GM12875 (cell line): ENCODE results near the gene TRIM63.

Experiments
- H3K4me3 ChIP-seq: one replicate; pipeline ENCODE4 v1.5.1; 2011; ENCODE audit warnings: low read depth, low read length, control low read depth
- TF ChIP-seq, protein P1 (sequence below): IDR thresholded peaks from 2 replicates; pipeline ENCODE4 v1.5.1; 2011; ENCODE audit warnings: low read depth, mild to moderate bottlenecking, control low read depth, inconsistent platforms, low read length, moderate library complexity, borderline replicate concordance; ENCODE audit not compliant: insufficient read depth

Gene TRIM63

DNA sequence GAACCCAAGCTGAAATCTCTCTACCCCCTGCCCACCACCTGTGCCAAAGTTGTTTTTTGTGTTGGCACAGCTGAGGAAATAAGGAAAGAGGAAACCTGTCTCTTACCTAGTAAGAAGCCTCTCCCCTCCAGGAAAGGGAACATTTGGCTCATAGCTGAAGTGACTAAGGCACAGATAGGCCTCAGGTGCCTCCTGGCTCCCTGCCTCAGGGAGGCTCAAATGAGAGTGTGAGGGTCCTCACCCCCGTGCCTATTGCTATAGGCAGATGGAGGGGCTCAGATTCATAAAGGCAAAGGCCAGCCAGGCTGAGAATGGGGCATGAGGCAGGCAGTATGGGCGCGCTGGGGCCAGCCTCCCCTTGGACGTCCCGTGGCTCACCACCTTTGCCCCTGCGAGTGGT is 29.0 kb downstream of the TRIM63 start:
- H3K4me3 ChIP-seq, result no peak overlapping the region
- TF ChIP-seq, protein P1, sequence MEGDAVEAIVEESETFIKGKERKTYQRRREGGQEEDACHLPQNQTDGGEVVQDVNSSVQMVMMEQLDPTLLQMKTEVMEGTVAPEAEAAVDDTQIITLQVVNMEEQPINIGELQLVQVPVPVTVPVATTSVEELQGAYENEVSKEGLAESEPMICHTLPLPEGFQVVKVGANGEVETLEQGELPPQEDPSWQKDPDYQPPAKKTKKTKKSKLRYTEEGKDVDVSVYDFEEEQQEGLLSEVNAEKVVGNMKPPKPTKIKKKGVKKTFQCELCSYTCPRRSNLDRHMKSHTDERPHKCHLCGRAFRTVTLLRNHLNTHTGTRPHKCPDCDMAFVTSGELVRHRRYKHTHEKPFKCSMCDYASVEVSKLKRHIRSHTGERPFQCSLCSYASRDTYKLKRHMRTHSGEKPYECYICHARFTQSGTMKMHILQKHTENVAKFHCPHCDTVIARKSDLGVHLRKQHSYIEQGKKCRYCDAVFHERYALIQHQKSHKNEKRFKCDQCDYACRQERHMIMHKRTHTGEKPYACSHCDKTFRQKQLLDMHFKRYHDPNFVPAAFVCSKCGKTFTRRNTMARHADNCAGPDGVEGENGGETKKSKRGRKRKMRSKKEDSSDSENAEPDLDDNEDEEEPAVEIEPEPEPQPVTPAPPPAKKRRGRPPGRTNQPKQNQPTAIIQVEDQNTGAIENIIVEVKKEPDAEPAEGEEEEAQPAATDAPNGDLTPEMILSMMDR, result no peak

DNA sequence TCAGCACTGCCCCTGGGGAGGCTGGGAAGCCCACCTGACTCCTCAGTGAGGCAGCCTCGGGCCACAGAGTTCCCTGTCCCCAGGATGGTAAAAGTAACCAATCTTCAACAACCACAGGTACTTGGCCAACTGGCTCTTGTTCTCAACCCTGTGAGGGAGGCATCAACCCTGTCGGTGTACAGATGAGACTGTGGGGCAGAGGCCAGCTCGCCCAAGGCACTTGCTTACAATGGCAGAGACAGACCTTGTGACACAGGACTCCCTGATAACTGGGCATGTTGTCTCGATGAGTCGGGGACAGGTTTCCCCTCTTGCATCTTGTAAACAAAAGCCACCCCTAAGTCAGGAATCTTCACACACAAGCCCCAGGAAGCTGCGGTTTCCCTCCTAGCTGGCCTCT is 29.5 kb downstream of the TRIM63 start:
- TF ChIP-seq, protein P1, result no peak
- no peak overlapping the region for H3K4me3 ChIP-seq

DNA sequence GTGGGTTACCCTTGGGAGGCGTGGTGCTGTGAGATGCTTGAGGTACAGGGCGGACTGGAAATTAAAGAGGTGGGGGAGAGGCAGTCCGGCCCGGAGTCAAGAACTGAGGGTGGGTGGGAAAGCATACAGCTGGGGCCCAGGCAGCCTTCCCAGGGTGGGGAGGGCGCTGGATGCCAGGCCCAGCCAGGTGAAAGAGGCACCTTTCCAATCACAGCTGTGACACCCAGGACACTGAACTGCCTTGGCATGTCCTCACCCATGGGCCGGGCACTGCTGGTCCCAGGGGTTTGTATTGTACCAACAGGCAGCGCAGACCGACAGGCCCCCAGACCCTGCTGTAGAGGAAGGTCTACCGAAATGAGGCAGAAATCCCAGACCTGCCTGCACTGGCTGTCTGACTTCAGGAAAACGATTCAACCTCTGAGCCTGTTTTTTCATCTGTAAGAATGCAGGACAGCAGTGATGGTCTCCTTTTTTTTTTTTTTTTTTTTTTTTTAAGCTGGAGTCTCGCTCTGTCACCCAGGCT is 30.6 kb downstream of the TRIM63 start:
- TF ChIP-seq, protein P1, result no peak
- no peak overlapping the region for H3K4me3 ChIP-seq

DNA sequence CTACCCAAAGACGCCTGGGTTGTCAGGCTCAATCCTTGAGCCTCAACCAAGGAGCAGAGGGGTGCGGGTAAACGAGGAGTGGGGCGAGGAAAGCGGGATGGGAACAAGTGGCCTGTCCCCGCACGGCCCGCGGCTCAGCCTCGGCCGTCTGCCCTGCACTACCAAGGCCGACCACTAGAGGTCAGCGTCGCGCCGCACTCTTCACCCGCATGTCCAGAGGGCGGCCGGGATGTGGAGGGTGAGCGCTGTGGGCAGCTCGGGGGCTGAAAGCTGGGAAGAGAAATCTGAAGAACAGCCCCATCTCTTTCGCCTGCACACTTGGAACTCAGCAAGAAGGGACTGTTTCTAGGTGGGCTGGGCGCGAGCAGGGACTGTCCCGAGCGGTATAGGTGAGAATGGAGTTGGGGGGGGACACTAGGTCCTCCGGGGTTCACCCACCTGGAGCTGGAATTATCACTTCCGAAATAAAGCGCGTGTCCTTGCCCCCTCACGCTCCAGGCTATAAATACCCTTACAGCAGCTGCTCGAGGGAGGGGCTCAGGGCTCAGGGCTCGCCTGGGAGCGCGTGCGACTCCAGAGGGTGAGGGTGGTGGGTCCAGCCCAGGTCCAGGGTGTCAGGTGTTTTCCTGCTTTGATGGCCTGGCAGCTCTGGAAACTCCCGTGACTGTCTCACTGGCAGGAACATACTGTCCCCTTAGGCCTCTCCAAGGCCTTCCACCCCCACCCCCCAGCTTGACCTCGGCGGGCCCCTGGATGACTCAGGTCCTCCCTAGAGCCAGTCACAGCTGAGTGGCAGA is 31.3 kb downstream of the TRIM63 start:
- TF ChIP-seq, protein P1, result peak; percentile 99
- H3K4me3 ChIP-seq, result peak overlapping the region; percentile 67

DNA sequence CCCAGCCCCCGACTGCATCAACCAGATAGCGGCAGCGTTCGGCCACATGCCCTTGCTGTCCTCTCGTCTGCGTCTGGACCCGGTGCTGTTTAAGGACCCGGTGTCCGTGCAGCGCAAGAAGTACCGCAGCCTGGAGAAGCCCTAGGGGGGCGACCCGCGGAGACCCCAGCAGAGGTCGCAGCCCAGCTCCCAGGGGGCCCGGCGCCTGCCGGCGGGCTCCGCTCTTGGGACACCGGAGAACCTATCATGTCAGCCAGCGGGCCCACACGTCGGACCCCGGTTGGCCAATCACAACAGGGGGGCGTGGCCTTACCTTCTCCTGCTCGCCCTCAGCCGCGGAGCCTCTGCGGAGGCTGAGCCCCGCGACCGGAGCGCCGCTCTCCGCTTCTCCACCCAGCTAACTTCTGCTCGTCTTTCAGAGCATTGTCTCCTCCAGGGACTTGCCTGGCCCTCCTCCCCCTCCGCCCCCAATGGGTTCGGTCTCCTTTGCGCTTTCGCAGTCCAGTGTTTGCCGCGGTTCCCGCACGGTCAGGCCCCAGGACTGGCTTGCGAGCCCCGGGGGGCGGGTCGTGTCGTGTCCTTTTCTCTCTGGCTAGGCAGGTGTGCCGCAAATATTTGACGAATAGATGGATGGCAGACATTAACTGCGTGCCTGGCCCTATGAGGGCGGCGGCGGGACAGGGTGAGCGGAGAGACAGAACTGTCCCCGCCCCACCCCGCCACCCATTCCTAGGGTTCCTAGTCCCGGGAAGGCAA is 32.0 kb downstream of the TRIM63 start:
- TF ChIP-seq, protein P1, result no peak
- peak overlapping the region; percentile 67 for H3K4me3 ChIP-seq

DNA sequence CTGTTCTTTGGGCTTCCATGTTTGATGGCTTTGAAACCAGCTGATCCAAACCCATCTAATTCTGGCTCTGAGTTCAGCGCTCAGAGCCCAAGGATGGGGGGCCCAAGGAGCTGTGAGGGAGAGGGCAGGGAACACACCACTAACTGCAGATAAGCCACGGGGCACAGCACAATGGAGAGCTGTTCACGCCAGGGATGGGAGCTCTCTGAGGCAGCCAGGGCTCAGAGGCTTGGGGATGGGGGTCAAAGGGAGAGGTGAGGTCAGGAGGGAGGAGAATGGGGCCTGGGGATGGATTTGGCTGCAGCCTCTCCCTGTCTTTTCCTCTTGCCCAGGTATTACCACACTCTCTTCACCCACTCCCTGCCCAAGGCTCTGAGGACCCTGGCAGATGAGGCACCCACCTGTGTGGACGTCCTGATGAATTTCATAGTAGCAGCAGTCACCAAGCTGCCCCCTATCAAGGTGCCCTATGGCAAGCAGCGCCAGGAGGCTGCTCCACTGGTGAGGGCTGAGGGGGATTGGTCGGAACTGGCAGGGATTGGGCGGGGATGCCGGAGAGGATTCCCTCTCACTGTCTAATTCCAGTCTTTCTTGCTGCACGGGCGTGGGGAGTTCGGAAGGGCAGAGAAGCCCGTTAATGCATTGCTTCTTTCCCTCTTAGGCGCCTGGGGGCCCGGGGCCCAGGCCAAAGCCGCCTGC is 32.8 kb downstream of the TRIM63 start:
- TF ChIP-seq, protein P1, result no peak
- peak overlapping the region; percentile 67 for H3K4me3 ChIP-seq
